GM19099 (cell line): Measurements from ENCODE around the gene LYRM2.

Experiments
- POLR2A ChIP-seq: IDR thresholded peaks from 3 replicates; pipeline ENCODE4 v1.6.1; 2011; ENCODE audit warnings: low read depth; ENCODE audit not compliant: insufficient read length; ENCODE audit errors: extremely low read depth

Gene LYRM2

GRCh38 chr6:89638320-89639195 is at the start of gene LYRM2:
Gene LYRM2, minus strand, starts transcription at chr6:89638747. Its CDS starts 31 bp downstream, at chr6:89638716.
- TF ChIP-seq POLR2A = peak; percentile 95

GRCh38 chr6:89688328-89688727 is 49.8 kb upstream of the LYRM2 start:
- TF ChIP-seq POLR2A = no peak

GRCh38 chr6:89685311-89685710 is 46.8 kb upstream of the LYRM2 start:
- no peak for TF ChIP-seq POLR2A

- no peak for TF ChIP-seq POLR2A
Observed at GRCh38 chr6:89682991-89683390, 44.4 kb upstream of the LYRM2 start.

- TF ChIP-seq POLR2A = no peak
Observed at GRCh38 chr6:89681983-89682564, 43.5 kb upstream of the LYRM2 start.

- no peak for TF ChIP-seq POLR2A
Observed at GRCh38 chr6:89680551-89680950, 42.0 kb upstream of the LYRM2 start.

- no peak for TF ChIP-seq POLR2A
Observed at GRCh38 chr6:89680150-89680549, 41.6 kb upstream of the LYRM2 start.

GRCh38 chr6:89679215-89680120 is 40.9 kb upstream of the LYRM2 start:
- TF ChIP-seq POLR2A = no peak

GRCh38 chr6:89678531-89678930 is 40.0 kb upstream of the LYRM2 start:
- no peak for TF ChIP-seq POLR2A

GRCh38 chr6:89675949-89676748 is 37.6 kb upstream of the LYRM2 start:
- TF ChIP-seq POLR2A = no peak

GRCh38 chr6:89670935-89671565 is 32.5 kb upstream of the LYRM2 start:
- no peak for TF ChIP-seq POLR2A

GRCh38 chr6:89669002-89669401 is 30.5 kb upstream of the LYRM2 start:
- TF ChIP-seq POLR2A = no peak

GRCh38 chr6:89667872-89668556 is 29.5 kb upstream of the LYRM2 start:
- no peak for TF ChIP-seq POLR2A

GRCh38 chr6:89662659-89663223 is 24.2 kb upstream of the LYRM2 start:
- TF ChIP-seq POLR2A = no peak

- no peak for TF ChIP-seq POLR2A
Observed at GRCh38 chr6:89661559-89661958, 23.0 kb upstream of the LYRM2 start.
